OCI-LY7 (cell line): ENCODE data around the gene KCNG3. TPM values are rescaled to one million over a fixed set of nuclear protein-coding genes. Genes with fewer than 3 reads are reported as not detected.

Experiments
- BruUV-seq: library from RNA; stranded (reverse); fragments of 400-500 nt; replicated peaks from 2 replicates; lab custom pipeline; 2021; lab: Mats Ljungman, UMichigan
- CTCF ChIA-PET: fragments of 300-600 bp; sonication (Branson Sonifier 250); formaldehyde crosslinking; loops from one replicate; lab custom pipeline; 2022; ENCODE audit warnings: antibody characterized with exemption; ENCODE audit not compliant: unreplicated experiment; lab: Charles Lee
- POLR2A ChIA-PET: fragments of 300-600 bp; sonication (Branson Sonifier 250); formaldehyde crosslinking; loops from one replicate; lab custom pipeline; 2022; ENCODE audit warnings: antibody characterized with exemption; lab: Charles Lee
- DNase-seq: peaks from one replicate; pipeline ENCODE4 v3.0.0-alpha.2; 2015; ENCODE audit warnings: low spot score
- H2AFZ ChIP-seq: fragments of 200-600 bp; sonication (generic), shearing (Covaris generic); 2 replicates; pipeline ENCODE4 v1.6.1; 2014; ENCODE audit warnings: mild to moderate bottlenecking, antibody characterized with exemption, low read length, moderate library complexity
- H3K27ac ChIP-seq: fragments of 200-600 bp; sonication (generic); 2 replicates; pipeline ENCODE4 v1.5.1; 2014; ENCODE audit warnings: mixed run types, low read depth, mild to moderate bottlenecking, moderate library complexity, low read length, inconsistent platforms; ENCODE audit not compliant: poor library complexity, severe bottlenecking
- H3K36me3 ChIP-seq: fragments of 200-600 bp; sonication (generic); 2 replicates; pipeline ENCODE4 v1.6.1; 2014; ENCODE audit warnings: mild to moderate bottlenecking, antibody characterized with exemption, low read length, moderate library complexity, mixed read lengths; ENCODE audit not compliant: insufficient read depth
- H3K4me1 ChIP-seq: fragments of 200-600 bp; sonication (generic); 2 replicates; pipeline ENCODE4 v1.5.1; 2014; ENCODE audit warnings: mild to moderate bottlenecking, low read length; ENCODE audit not compliant: insufficient read depth, poor library complexity, severe bottlenecking
- H3K4me2 ChIP-seq: fragments of 200-600 bp; sonication (generic); 2 replicates; pipeline ENCODE4 v1.6.1; 2014; ENCODE audit warnings: mild to moderate bottlenecking, low read length
- H3K4me3 ChIP-seq: fragments of 200-600 bp; sonication (generic); 2 replicates; pipeline ENCODE4 v1.5.1; 2014; ENCODE audit warnings: mild to moderate bottlenecking, low read depth, low read length; ENCODE audit not compliant: poor library complexity, severe bottlenecking
- H3K79me2 ChIP-seq: fragments of 200-600 bp; sonication (generic); 2 replicates; pipeline ENCODE4 v1.6.1; 2016; ENCODE audit warnings: low read depth, mild to moderate bottlenecking, low read length, moderate library complexity, mixed read lengths; ENCODE audit not compliant: insufficient read depth
- H3K9me2 ChIP-seq: fragments of 200-600 bp; sonication (generic); 2 replicates; pipeline ENCODE4 v1.6.1; 2016; ENCODE audit warnings: mild to moderate bottlenecking, low read length, mixed read lengths; ENCODE audit not compliant: insufficient read depth
- H3K9me3 ChIP-seq: fragments of 200-600 bp; sonication (generic); 2 replicates; pipeline ENCODE4 v1.6.1; 2014; ENCODE audit warnings: mild to moderate bottlenecking, mixed run types, low read length, mixed read lengths
- H4K20me1 ChIP-seq: fragments of 200-600 bp; sonication (generic); 2 replicates; pipeline ENCODE4 v1.6.1; 2014; ENCODE audit warnings: mild to moderate bottlenecking, antibody characterized with exemption, low read length, moderate library complexity, mixed read lengths; ENCODE audit not compliant: insufficient read depth
- CTCF ChIP-seq: fragments of 200-600 bp; sonication (generic); conservative IDR thresholded peaks from 2 replicates; pipeline ENCODE4 v1.5.1; 2014; ENCODE audit warnings: mild to moderate bottlenecking, antibody characterized with exemption, low read length, moderate library complexity, mixed read lengths
- EZH2phosphoT487 ChIP-seq: fragments of 200-600 bp; sonication (generic); IDR thresholded peaks from 2 replicates; pipeline ENCODE4 v1.6.1; 2018; ENCODE audit warnings: low read depth, borderline replicate concordance, mild to moderate bottlenecking, mixed run types, antibody characterized with exemption, low read length, moderate library complexity, mixed read lengths
- intact Hi-C: fragments of 100-400 bp; cut with micrococcal nuclease; formaldehyde crosslinking; loops from one replicate; pipeline ENCODE4 v1.10.0; 2022; ENCODE audit not compliant: unreplicated experiment
- total RNA-seq, 2 experiments: library from RNA; depleted of rRNA in 1 of 2; stranded (reverse); fragments of >200 nt in 1 of 2; shearing (Covaris generic) in 1 of 2; gene quantifications; 2 replicates each; pipeline ENCODE4 v1.2.3, GENCODE V29; 2014 to 2022

KCNG3 gene
- total RNA-seq, 2 experiments from 2014 or later = 0.08 to 0.19 TPM

GRCh38 chr2:42421157-42421485 is 72.7 kb downstream of the KCNG3 start:
- Histone ChIP-seq H3K27ac (no peak overlapping the region), H4K20me1 (no peaks in the 10 kb centered on the region), H3K36me3 (no peaks in the 10 kb centered on the region), H3K9me3 (no peaks in the 10 kb centered on the region), H2AFZ (no peak overlapping the region), H3K79me2 (no peaks in the 10 kb centered on the region), H3K9me2 (no peaks in the 10 kb centered on the region), H3K4me3 (no peak overlapping the region), H3K4me2 (no peak overlapping the region), H3K4me1 (no peaks in the 10 kb centered on the region)
- ChIA-PET POLR2A (no interaction called here), CTCF (no interaction called here)
- DNase-seq = no peak
- TF ChIP-seq EZH2phosphoT487 = no peak
- TF ChIP-seq CTCF = no peak
- no TSS peak for BruUV-seq
- intact Hi-C loops = no loop called here

GRCh38 chr2:42414648-42415047 is 79.1 kb downstream of the KCNG3 start:
- H4K20me1 ChIP-seq = no peaks in the 10 kb centered on the region
- BruUV-seq = no TSS peak
- no peak overlapping the region for H3K4me2 ChIP-seq
- no peak overlapping the region for H2AFZ ChIP-seq
- no peak overlapping the region for H3K4me3 ChIP-seq
- no peaks in the 10 kb centered on the region for H3K9me2 ChIP-seq
- TF ChIP-seq CTCF (no peak), EZH2phosphoT487 (no peak)
- POLR2A ChIA-PET = no interaction called here
- CTCF ChIA-PET = no interaction called here
- no peak for DNase-seq
- peaks cover 30% of the 10 kb centered on the region for H3K9me3 ChIP-seq
- no peaks in the 10 kb centered on the region for H3K4me1 ChIP-seq
- intact Hi-C loops = no loop called here
- no peaks in the 10 kb centered on the region for H3K79me2 ChIP-seq
- no peak overlapping the region for H3K27ac ChIP-seq
- no peaks in the 10 kb centered on the region for H3K36me3 ChIP-seq

- no peak for DNase-seq
- Histone ChIP-seq H3K27ac (no peak overlapping the region), H3K79me2 (no peaks in the 10 kb centered on the region), H3K36me3 (no peaks in the 10 kb centered on the region), H3K4me2 (no peak overlapping the region), H3K9me2 (no peaks in the 10 kb centered on the region), H3K4me3 (no peak overlapping the region), H3K9me3 (peaks cover 30% of the 10 kb centered on the region), H2AFZ (no peak overlapping the region), H4K20me1 (no peaks in the 10 kb centered on the region), H3K4me1 (no peaks in the 10 kb centered on the region)
- intact Hi-C loops = no loop called here
- no TSS peak for BruUV-seq
- TF ChIP-seq EZH2phosphoT487 = no peak
- no peak for TF ChIP-seq CTCF
- ChIA-PET CTCF (no interaction called here), POLR2A (no interaction called here)
Observed at GRCh38 chr2:42414158-42414557, 79.6 kb downstream of the KCNG3 start.
